Fibroblast of the aortic adventitia (primary cell): ENCODE measurements around the gene PARVB. TPM values are rescaled to one million over a fixed set of nuclear protein-coding genes. Genes with fewer than 3 reads are reported as not detected.

Experiments used
- DNase-seq: peaks from one replicate; pipeline ENCODE4 v3.0.0-alpha.2; 2010; ENCODE audit warnings: low read depth
- H3K4me3 ChIP-seq: 2 replicates; pipeline ENCODE4 v1.5.1; 2011; ENCODE audit warnings: low read depth, mild to moderate bottlenecking, control low read depth, low read length, moderate library complexity
- CTCF ChIP-seq: IDR thresholded peaks from 2 replicates; pipeline ENCODE4 v1.5.1; 2011; ENCODE audit warnings: mild to moderate bottlenecking, low read length, control low read depth, inconsistent platforms; ENCODE audit not compliant: insufficient read depth
- total RNA-seq: library from RNA; depleted of rRNA; stranded (reverse); fragments of >200 nt; gene quantifications from 2 replicates; pipeline ENCODE4 v1.2.3, GENCODE V29; 2012; ENCODE audit warnings: low replicate concordance

PARVB gene
- total RNA-seq, 1 donor: 30.6 TPM

- no peak overlapping the region for H3K4me3 ChIP-seq
- no peak for TF ChIP-seq CTCF
- peak; percentile 81 for DNase-seq
Measured at GRCh38 chr22:44211946-44212930, 188.1 kb downstream of the PARVB start.

DNA sequence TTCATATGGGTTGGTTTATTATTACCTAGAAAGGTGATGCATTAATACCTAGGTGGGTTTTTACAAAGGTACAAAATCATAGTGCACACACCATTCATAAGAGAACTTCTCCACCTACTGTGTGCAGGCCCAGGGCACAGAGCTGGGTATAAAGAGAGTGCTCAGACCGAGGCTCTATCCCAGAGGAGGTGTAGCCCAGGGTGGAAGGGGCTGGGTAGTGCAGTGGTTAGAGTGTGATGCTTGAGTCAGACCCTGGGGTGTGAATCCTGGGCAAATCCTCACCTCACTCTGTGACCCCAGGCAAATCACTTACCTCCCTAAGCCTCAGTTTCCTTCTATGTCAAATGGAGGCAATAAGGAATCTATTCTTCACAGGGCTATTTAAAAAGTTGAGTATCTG, 188.8 kb downstream of the PARVB start:
- no peak for DNase-seq
- H3K4me3 ChIP-seq: no peak overlapping the region
- no peak for TF ChIP-seq CTCF

- no peak for DNase-seq
- H3K4me3 ChIP-seq: no peak overlapping the region
- no peak for TF ChIP-seq CTCF
Measured at GRCh38 chr22:44213489-44214043, 189.5 kb downstream of the PARVB start.

- H3K4me3 ChIP-seq: no peak overlapping the region
Measured at GRCh38 chr22:44214187-44214586, 190.1 kb downstream of the PARVB start.

DNA sequence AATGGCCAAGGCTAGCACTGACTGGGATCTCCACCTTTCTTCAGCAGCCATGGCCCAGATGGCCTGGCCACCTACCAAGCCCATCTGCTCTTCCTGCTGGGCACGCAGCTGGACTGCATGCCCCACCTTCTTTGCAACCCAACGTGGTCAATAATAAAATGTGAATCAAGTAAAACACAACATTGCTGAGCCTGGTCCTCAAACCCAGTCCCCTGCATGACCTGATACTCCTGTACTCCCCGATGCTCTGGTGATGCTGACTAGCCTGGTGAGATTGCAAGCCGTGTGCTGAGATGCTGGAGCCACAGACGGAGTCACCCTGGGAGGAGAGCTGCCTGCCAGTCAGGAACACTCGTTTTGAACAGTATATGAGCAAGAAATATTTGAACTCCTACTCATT, 190.7 kb downstream of the PARVB start:
- no peak for DNase-seq
- no peak overlapping the region for H3K4me3 ChIP-seq
- no peak for TF ChIP-seq CTCF

More at GRCh38 chr22:44214187-44214586, 190.1 kb downstream of the PARVB start:
- no peak for DNase-seq
- no peak for TF ChIP-seq CTCF

- TF ChIP-seq CTCF: no peak
- no peak overlapping the region for H3K4me3 ChIP-seq
- DNase-seq: no peak
Measured at GRCh38 chr22:44215287-44215686, 191.2 kb downstream of the PARVB start.
